Activated naive CD4-positive, alpha-beta T cell treated with anti-CD3 and anti-CD28 coated beads, Interleukin-2, amount 50 U/mL, for 16 hours (primary cell): ENCODE measurements around the gene DGAT2L6.

Experiments
- DNase-seq: peaks from one replicate; pipeline ENCODE4 v3.0.0-alpha.2; 2020

The DGAT2L6 gene, protein sequence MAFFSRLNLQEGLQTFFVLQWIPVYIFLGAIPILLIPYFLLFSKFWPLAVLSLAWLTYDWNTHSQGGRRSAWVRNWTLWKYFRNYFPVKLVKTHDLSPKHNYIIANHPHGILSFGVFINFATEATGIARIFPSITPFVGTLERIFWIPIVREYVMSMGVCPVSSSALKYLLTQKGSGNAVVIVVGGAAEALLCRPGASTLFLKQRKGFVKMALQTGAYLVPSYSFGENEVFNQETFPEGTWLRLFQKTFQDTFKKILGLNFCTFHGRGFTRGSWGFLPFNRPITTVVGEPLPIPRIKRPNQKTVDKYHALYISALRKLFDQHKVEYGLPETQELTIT

DNA sequence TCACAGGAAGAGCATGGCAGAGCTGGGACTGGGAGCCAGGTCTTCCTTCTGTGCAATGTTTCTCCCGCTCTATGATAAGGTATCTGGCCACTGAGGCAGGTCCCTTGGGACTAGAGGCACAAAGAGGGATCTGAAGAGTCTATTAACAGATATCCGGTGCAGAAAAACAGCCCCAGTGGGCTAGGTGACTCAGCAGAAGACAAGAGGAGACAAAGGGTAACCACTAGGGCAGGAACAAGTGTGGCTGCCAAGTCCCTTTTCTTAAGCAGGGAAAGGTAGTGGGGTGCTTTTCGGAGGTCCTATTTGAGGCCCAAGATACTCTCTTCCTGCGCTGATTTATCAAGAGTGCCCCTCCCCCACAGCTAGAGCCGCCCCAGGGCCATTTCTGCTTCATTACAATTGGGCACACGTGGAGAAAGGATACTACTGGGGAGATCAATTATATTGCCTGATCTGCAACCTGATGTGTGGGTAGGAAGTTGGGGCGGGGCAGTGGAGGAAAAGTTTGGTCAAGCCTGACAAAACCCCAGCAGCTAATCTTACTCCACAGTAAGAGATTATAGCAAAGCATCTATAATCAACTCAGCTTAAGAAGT lies at the start of gene DGAT2L6:
TSS of gene DGAT2L6 (plus strand) at position 546 of the 596 bp plus-strand sequence. CDS start 100 bp downstream, outside the sequence.
- DNase-seq, result no peak

DNA sequence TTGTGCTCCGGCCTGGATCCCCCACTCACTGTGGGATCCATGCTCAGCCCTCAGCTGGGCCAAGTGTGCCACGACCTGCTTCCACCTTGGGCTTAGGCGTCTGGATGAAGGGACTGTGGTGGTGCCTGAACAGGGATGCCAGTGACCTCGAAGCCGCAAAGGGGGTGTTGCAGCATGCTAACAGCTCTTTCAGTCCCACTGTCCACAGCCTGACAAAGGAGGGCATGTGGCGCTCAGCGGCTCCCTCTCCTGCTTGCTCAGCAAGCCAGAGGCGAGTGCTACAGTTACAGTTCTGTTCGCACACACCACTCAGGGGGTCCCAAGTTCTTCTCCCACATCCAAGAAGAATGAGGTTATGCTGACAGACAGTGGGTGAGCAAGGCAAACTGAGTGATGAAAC lies 49.2 kb upstream of the DGAT2L6 start:
- no peak for DNase-seq

DNA sequence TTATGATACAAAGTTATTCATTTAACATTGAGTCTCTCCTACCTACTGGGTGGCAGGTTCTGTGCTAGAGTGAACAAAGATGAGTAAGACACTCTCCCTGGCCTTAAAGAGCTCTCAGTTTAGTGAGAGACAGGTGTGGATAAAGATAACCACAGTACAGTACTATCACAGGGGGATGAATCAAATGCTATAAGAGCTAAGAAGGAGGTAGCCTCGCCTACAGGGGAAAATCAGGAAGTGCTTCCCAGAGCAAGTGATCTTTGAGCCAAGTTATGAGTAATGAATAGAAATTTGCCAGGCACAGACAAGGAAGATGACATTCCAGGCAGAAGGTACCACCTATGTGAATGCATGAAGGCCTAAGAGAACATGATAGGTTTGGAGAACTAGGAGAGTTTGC lies 47.5 kb upstream of the DGAT2L6 start:
- no peak for DNase-seq

DNA sequence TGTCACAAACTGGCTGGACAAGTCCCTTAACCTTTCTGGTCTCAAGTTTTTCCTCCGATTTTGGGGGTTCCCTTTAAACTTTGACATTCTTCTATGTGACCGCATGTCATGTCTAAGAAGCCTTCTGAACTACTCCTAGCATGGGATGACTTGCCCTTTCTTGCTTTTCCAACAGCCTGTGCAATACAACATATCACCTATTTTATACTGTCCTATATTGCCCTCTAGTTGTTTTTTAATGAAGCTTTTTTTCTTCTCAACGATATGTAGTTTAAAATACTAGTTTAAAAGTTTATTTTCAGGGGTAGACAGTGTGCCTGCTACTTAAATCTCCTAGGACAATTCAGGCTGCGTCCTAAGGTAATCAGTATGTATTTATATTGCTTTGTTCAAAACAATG lies 45.1 kb upstream of the DGAT2L6 start:
- DNase-seq, result no peak

DNA sequence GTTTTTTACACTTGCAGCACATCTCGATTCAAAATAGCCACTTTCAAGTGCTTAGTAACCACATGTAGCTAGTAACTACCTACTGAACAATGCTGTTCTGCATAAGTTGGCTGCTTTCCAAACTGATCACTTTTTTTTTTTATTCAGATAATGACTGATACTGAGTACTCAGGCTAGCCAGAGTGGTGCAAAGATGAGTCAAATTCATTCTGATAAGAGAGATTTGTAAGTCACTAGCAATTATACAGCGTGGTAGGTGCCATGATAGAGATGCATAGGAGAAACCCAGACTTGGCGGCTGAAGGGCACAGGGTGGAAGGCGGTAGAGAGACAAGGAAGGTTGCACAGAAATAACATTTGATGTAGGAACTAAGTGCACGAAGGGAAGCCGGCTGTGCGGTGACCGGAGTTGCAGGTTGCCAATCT lies 44.4 kb upstream of the DGAT2L6 start:
- no peak for DNase-seq

DNA sequence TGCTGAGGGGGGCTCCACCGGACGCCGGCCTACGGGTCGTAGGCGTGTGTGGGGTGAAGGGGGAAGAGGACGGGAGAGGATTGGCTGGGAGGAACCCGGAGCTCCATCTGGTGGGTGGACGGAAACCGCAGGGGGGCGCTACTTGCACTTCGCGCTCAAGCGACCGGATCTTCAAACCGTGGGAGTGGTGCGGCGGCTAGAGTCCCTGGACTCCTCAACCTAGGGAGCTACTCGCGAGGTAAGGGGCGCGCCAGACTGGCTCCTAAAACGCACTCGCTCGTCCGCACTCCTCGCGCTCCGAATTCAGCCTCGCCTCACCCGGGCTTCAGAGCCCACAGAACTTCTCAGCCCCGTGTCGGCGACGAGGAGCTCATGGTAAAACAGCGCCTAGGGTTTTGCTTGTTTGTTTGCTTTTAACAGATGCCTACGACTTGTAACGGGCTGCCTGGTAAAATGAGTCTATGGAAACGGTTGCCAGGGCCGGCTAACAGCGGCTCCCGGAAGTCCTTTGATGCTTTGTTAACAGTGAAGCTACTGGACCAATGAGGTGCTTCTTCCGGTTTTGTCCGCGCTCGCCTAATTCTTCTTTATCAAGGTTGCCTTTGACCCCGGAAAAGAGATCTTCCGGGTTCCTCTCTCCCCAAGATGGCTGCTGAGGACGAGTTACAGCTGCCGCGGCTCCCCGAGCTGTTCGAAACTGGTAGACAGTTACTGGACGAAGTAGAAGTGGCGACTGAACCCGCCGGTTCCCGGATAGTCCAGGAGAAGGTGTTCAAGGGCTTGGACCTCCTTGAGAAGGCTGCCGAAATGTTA lies 43.8 kb upstream of the DGAT2L6 start, which contains the start of gene IGBP1:
TSS of gene IGBP1 (plus strand) at position 145 of the 813 bp plus-strand sequence. CDS start at position 646, 501 bp downstream.
- DNase-seq, result peak; percentile 71

DNA sequence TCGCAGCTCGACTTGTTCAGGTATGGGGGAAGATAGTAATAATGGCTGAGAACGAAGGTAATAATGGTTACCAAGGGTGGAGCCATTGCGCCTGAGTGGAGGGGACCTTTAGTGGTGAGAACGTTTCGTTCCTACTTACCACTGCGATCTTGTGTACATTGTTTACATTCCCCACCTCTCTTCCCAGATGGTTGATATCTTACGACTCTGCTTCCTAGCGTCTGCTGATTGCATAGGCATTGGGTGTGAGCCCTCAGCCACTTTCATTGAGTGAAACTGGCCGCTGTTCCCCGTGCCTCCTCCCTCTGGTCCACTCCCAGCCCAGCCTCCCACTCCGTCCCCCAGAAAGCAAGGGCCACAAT lies 43.2 kb upstream of the DGAT2L6 start:
- no peak for DNase-seq

DNA sequence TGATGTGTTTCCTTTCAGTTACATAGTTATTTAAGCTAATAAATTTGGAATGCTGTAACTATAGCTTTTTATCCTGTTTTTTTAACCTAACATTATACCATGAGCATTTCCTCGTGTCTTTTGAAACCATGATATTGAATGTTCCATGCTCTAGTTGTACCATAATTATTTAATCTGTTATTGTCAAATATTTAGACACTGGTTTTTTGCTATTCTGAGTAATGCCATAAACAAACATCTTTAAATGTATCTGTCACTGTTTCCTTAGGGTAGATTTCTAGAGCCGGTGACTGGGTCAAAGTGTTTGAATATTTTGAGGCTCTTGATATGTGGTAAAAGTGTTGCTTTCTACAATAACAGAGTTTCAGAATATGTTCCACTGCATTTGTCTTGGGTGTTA lies 38.7 kb upstream of the DGAT2L6 start:
- no peak for DNase-seq

DNA sequence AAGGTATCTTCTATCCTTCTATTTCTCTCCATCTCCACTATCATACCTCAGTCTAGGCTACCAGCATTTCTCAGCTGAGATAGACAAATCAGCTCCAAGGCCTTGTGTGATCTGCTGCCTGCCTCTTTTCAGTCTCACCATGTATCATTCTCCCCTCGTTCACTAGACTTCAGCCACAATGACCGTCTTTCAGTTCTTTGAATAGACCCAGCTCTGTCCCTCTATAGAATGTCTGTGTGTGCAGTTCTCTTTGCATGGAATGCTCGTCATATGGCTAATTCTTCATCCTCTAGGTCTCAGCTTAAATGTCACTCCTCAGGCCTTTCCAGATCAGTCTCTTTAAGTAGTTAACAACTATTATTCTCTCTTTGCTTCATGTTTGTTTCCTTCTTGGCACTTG lies 37.5 kb upstream of the DGAT2L6 start:
- DNase-seq, result no peak

DNA sequence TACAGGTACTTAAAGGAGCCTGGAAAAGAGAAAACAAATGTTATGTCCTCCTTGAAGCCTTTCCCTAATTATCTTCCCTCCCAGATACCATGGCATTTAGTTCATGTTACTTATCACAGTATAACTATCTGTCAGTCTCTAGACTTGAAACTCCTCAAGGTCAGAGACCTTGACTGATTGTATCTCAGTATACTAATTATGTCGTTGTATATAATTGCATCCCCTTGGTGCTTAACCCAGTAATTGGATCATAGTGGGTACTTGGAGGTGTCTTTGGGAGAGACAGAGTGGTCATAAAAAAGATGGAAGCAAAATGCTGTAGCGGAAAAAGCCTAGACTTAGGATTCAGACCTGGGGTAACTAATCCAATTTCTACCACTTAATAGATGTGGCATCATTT lies 35.9 kb upstream of the DGAT2L6 start:
- DNase-seq, result no peak

DNA sequence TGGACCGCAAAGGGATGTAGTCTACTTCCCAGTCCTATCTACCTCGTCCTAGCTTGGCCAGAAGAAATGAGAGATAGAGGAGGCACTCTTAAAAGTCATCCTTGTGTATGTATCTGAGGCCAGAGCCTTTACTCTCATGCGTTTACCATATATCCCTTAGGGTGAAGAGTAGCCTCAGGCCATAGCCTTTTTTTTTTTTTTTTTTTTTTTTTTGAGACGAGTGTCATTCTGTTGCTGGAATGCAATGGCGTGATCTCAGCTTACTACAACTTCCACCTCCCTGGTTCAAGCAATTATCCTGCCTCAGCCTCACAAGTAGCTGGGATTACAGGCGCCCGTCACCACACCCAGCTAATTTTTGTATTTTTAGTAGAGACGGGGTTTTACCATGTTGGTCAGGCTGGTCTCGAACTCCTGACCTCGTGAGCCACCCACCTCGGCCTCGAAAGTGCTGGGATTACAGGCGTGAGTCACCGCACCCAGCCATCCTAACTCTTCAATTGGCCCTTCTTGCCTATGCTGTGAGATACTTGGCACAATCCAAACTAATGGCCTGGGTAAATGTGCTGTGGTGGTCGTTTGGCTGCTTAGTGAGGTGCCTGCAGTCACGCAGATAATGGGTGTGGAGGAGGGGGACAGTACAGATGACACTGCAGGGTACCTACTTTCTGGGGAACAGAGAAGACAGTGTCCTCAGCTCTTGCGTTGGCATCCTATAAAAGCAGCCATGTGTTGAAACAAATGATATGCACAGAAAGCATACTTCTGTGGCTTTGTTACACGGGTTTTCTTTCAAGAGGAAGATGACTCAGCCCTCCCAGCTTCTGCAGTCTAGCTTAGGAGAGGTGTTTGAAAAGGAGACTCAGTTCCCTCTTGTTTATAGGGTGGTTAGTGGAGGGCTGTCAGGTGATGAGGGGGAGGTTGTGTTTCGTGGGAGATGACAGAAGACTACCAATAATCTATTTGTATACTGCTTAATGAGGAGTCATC lies 10.4 kb upstream of the DGAT2L6 start:
- no peak for DNase-seq

DNA sequence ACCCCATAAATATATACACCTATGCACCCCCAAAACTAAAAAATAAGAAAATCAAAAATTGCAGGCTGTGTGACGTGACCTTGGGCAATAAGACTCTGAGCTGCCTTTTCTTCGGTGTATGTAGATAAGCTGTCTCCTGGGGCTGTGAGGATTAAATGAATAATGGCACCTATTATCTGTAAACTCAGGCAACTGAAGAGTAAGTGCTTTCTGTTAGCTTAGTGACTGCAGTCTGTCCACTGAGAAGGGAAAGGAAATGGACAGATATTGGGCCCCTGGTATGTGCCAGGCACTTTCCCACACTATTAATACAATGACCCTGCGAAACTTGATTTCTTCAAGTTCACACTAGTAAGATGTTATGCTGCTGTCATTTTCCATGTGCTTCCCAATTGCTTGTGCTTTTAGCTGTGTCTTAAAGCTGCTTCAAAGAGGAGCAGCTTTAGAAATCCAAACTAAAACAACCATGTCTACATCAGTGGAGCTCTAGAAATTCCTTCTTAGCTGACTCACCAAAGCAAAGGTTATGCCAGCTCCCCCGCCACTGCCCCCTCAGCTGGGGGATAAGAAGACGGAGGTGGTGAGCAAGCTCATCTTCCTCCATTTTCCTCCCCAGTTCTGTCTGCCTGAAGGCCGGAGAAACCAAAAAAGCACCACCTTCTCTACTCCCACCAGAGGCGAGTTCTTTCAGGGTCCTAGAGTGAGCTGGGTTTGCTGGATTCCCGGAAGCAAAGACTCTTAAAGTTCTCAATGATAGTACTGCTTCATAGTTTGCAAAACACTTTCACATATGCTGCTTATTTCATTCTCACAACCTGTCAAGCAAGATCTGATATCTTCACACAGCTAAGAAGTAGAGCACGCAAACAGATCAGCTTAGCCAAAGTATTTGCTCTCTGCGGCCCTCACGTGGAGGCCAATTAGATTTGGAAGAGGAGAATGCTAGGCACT lies 8.8 kb upstream of the DGAT2L6 start:
- no peak for DNase-seq

DNA sequence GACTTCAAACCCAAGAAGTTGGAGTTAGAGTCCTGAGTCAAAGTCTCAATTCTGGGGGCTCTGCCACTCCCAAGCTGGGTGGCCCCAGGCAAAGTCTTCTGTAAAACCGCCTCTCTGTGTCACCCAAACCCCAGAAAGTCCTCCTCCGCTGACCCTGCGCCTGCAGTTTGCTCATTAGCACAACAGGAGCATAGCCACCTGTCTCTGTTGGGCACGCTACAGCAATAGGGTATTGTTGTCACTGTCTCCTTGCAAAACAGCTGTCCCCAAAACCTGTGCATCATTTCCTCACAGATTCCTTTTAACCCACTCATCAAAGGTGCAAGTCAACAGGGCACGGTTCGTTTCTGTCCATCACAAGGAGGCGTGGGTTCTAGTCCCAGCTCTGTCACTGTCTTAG lies 8.0 kb upstream of the DGAT2L6 start:
- DNase-seq, result no peak

DNA sequence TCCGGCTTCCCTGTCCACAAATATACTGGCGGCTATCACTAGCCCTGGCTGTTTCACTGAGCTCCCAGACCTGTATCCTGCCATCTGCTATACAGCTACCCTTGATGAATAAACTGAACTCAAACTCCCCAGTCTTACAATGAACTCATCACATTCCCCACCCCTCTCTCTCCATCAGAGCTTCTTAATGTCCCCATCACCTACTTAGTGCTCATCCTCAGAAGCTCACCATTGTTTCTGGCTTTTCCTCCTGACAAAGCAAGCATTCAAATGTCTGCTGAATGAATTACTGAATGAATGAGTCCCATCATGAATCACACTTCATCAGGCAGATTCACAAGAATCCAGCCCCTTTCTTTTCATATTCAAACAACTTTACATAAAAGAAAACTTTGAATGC lies 5.7 kb upstream of the DGAT2L6 start:
- DNase-seq, result no peak

DNA sequence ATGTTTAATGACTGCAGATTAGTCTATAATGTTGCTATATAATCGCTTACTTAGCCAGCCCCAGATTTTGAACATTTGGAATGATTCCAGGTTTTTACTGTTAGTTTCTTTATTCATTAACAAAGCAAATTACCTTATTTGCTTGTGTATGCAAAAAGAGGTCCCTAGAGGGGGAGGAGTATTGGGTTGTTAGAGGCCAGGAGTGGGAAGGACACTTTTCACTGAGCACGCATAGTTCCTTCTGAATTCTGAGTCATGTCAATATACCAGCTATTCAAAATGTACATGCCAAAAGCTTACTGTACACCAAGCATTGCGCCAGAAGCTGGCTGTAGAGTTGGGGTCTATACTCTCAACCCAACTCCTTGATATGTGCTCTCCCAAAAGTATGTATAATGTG lies 5.1 kb upstream of the DGAT2L6 start:
- no peak for DNase-seq

DNA sequence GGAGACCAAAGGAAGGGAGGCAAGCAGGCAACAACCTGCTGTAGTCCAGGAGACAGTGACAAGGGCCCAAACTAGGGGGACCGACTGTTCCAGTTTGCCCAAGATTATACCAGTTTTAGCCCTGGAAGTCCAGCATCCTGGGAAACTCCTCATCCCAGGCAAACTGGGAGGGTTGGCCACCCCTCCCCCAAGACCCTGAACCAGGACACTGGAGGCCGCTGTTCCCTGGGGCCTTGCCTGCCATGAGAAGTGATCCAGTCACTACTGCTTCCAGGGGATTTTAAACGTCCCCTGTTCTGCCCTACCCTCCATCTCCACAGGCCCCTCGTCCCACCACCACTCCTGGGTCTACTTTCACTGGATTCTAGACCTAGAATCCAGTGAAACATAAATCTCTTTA lies 4.3 kb upstream of the DGAT2L6 start:
- no peak for DNase-seq

DNA sequence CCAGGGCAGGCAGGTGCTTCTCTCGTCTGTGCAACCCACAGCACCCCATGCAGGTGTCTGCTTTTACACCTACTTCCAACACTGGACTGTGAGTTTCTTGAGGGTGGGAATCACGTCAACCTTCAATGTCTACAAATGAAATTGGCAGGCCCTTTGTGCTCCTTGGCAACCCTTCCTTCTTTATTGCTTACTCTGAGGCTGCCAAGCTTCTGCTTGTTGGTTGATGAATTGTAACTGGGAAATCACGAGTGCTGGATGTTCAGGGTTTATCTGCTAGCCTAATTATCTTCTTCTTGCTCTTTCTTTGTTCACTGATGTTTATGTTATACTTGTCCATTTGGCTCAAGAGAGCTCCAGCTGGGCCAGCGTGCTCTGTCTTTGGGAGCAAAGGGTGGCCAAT lies 2.5 kb upstream of the DGAT2L6 start:
- no peak for DNase-seq

DNA sequence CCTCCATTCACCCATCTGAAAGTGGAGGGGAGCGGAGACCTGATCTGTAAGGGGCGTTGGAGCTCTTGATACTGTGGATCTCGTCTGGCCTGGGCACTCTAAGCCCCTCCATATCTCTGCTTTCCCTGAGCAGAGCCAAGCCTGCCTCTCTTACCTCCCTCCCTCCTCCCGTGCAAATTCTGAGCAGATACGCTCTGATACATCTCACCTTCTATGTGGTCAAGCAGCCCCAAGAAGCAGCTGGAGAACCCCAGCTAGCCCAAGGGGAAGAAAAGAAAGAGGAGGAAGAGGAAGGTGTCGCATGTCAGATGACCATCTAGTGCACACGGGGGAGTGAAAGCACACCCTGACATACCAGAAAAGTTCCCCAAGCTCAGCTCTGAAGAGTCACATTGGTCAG lies 1.9 kb upstream of the DGAT2L6 start:
- no peak for DNase-seq

DNA sequence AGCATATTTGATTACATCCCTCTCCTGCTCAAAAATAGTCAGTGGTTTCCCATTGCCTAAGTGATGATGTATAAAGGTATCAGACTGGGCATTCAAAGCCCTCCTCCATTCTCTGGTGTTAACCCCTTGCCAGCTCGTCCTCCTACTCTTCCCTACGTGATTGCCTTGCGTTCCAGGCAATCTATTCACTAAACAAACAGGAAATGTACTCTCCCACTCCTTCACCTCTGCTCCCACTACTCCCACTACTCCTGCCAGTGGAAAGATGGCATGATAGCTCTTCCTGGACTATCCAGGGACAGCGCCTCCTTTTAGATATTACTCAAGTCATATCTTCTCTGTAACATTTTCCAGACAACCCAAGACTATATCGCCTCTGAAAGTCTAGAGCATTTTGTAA lies 5.8 kb downstream of the DGAT2L6 start:
- DNase-seq, result no peak

DNA sequence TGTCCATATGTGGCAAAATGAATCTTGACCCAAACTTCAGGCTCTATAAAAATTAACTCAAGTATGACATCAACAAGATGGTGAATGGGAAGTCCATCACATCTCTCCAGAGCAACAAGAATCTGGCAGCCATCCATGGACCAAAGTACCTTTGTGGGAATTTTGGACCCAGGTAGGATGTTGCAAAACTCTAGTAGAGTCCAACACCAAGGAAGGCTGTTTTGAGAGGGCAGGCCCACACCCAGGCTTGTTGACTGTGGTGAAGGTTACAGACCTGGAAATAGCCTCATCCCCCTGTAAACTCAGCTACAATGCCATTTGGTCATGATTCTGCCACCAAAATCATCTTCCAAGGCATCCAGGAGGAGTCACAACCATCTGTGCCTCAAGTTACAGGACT lies 12.9 kb downstream of the DGAT2L6 start:
- DNase-seq, result no peak

DNA sequence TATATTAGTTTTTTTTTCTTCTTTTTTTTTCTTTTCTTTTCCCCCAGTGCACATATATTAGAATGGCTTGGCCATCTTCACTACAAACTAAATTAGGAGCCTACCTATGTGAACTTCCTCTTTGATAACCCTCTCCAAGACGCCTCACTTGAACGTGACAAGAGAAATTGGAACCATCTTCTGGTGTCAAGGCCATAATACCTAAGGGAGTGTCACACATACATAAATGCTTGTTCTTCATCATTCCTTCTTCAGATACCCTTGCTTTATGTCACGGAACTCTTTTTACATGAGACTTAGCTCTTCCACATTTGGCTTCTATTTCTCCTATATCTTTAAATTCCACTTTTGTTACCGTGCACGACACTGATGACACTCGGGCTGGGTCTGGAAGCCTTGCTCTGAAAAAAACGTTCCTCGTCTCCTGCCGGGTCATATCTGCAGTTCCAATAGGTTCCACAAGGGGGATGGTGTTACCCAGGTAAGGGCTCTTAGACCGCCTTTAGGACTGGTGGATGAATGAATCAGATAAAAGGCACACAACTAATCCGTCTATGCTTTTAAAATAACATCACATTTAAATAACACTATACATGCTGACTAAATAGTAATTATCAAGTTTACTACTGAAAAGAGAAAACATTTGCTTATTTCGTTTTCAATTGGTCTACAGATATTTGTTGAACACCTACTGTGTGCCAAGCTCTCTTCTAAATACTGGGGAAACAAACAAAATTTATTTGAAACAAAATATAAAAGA lies 19.9 kb downstream of the DGAT2L6 start:
- DNase-seq, result peak; percentile 61
